SU-DHL-6 (cell line): ENCODE data around the gene IPCEF1.

Source experiments
- H2AFZ ChIP-seq: fragments of 200-600 bp; sonication (generic); 2 replicates; pipeline ENCODE4 v1.6.1; 2014; ENCODE audit warnings: low read depth, mild to moderate bottlenecking, moderate library complexity, mixed read lengths, antibody characterized with exemption, low read length; ENCODE audit not compliant: severe bottlenecking
- H3F3A ChIP-seq: fragments of 200-600 bp; shearing (Covaris generic); 2 replicates; pipeline ENCODE4 v1.6.0; 2016; ENCODE audit warnings: antibody characterized with exemption, mild to moderate bottlenecking; ENCODE audit not compliant: insufficient read depth
- H3K27ac ChIP-seq: fragments of 200-600 bp; sonication (generic); 2 replicates; pipeline ENCODE4 v1.5.1; 2016; ENCODE audit warnings: low read depth, mild to moderate bottlenecking, low read length, moderate library complexity, mixed read lengths
- H3K27me3 ChIP-seq: fragments of 200-600 bp; sonication (generic), shearing (Covaris generic); 2 replicates; pipeline ENCODE4 v1.6.0; 2014; ENCODE audit warnings: mild to moderate bottlenecking, low read length
- H3K36me3 ChIP-seq: fragments of 200-600 bp; sonication (generic); 2 replicates; pipeline ENCODE4 v1.6.1; 2014; ENCODE audit warnings: mild to moderate bottlenecking, low read length, mixed read lengths
- H3K4me2 ChIP-seq: fragments of 300-600, 200-600 bp; shearing (Covaris generic), sonication (generic); 2 replicates; pipeline ENCODE4 v1.6.0; 2014; ENCODE audit warnings: low read length, low read depth, mild to moderate bottlenecking; ENCODE audit not compliant: poor library complexity, severe bottlenecking
- H3K4me3 ChIP-seq: fragments of 200-600 bp; sonication (generic); 2 replicates; pipeline ENCODE4 v1.5.1; 2014; ENCODE audit warnings: antibody characterized with exemption, low read length, mild to moderate bottlenecking, mixed read lengths; ENCODE audit not compliant: insufficient read depth, poor library complexity, severe bottlenecking
- H3K79me2 ChIP-seq: fragments of 200-600 bp; sonication (generic); 2 replicates; pipeline ENCODE4 v1.6.1; 2014; ENCODE audit warnings: mild to moderate bottlenecking, low read length, moderate library complexity; ENCODE audit not compliant: insufficient read depth
- H3K9ac ChIP-seq: fragments of 200-600 bp; sonication (generic); 2 replicates; pipeline ENCODE4 v1.7.0; 2014; ENCODE audit warnings: mild to moderate bottlenecking, low read length
- H3K9me2 ChIP-seq: fragments of 200-600 bp; sonication (generic); replicated peaks from 2 replicates; pipeline ENCODE4 v1.6.1; 2014; ENCODE audit warnings: low read length; ENCODE audit not compliant: insufficient read depth
- H3K9me3 ChIP-seq: fragments of 200-600 bp; sonication (generic); 2 replicates; pipeline ENCODE4 v1.6.1; 2014; ENCODE audit warnings: low read length, mixed read lengths; ENCODE audit not compliant: insufficient read depth
- H4K20me1 ChIP-seq: fragments of 200-600 bp; sonication (generic); 2 replicates; pipeline ENCODE4 v1.6.1; 2014; ENCODE audit warnings: low read depth, mild to moderate bottlenecking, antibody characterized with exemption, low read length, moderate library complexity, mixed read lengths
- CTCF ChIP-seq: fragments of 200-600 bp; sonication (generic); IDR thresholded peaks from one replicate; pipeline ENCODE4 v1.5.1; 2017; ENCODE audit warnings: antibody characterized with exemption, mild to moderate bottlenecking, low read length, moderate library complexity; ENCODE audit not compliant: insufficient read depth, poor library complexity, severe bottlenecking
- EZH2phosphoT487 ChIP-seq: fragments of 200-600 bp; sonication (generic), shearing (Covaris generic); conservative IDR thresholded peaks from 2 replicates; pipeline ENCODE4 v1.6.1; 2018; ENCODE audit warnings: mild to moderate bottlenecking, antibody characterized with exemption, low read length, moderate library complexity, mixed read lengths

Gene IPCEF1

DNA sequence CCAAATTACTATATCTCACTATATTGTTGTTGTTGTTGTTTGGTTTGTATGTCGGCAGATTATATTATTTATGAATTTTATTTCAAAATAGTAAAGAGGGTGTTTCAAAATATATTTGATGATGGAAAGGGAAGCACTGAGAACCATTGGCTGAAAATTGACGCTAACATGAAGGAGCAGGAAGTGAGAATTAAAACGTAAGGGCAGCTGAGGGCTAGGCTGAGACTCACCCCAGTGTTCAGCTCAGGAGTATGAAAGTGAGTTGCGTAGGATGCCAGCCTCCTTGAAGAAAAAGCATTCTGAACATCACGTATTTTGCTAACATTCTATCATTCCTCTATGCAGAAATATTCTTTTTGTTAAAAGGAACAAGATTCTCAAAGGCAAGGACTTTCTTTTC is 10.7 kb upstream of the IPCEF1 start:
- no peak overlapping the region for H3K4me2 ChIP-seq
- no peak for TF ChIP-seq CTCF
- TF ChIP-seq EZH2phosphoT487: no peak
- no peak overlapping the region for H3K4me3 ChIP-seq
- no peaks in the 10 kb centered on the region for H3K27me3 ChIP-seq
- no peak overlapping the region for H3K27ac ChIP-seq
- no peaks in the 10 kb centered on the region for H3K9me3 ChIP-seq
- H2AFZ ChIP-seq: no peak overlapping the region
- H3K9ac ChIP-seq: no peak overlapping the region
- H3K36me3 ChIP-seq: no peaks in the 10 kb centered on the region
- no peaks in the 10 kb centered on the region for H3K79me2 ChIP-seq
- H3F3A ChIP-seq: no peaks in the 10 kb centered on the region
- no peaks in the 10 kb centered on the region for H3K9me2 ChIP-seq
- H4K20me1 ChIP-seq: no peaks in the 10 kb centered on the region

- Histone ChIP-seq H3K36me3 (no peaks in the 10 kb centered on the region), H3K9ac (no peak overlapping the region), H3K4me2 (no peak overlapping the region), H3K79me2 (no peaks in the 10 kb centered on the region), H3K9me2 (no peaks in the 10 kb centered on the region), H4K20me1 (no peaks in the 10 kb centered on the region), H2AFZ (no peak overlapping the region), H3K4me3 (no peak overlapping the region), H3F3A (no peaks in the 10 kb centered on the region), H3K27me3 (no peaks in the 10 kb centered on the region), H3K27ac (no peak overlapping the region), H3K9me3 (no peaks in the 10 kb centered on the region)
- TF ChIP-seq CTCF: no peak
- no peak for TF ChIP-seq EZH2phosphoT487
Observed at GRCh38 chr6:154363821-154364220, 7.2 kb upstream of the IPCEF1 start.

DNA sequence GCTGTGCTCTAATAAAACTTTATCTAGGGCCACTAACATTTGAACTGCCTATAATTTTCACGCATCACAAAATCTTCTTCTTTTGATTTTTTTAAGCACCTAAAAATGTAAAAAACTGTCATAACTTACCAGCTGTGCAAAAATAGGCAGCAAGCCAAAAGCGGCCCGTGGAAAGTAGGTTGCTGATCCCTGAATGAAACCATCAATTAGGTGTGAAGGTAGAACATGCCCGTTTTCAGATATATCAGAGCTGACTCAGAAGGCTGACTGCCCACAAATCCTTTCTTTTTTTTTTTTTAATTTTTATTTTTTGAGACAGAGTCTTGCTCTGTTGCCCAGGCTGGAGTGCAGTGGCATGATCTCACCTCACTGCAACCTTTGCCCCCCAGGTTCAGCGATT is 4.9 kb upstream of the IPCEF1 start:
- TF ChIP-seq CTCF: no peak
- TF ChIP-seq EZH2phosphoT487: no peak
- H3K27ac ChIP-seq: no peak overlapping the region

More for the DNA sequence above, 4.9 kb upstream of the IPCEF1 start:
- Histone ChIP-seq H2AFZ (no peak overlapping the region), H3F3A (no peaks in the 10 kb centered on the region), H3K36me3 (no peaks in the 10 kb centered on the region), H3K9me2 (no peaks in the 10 kb centered on the region), H3K4me3 (no peak overlapping the region), H4K20me1 (no peaks in the 10 kb centered on the region), H3K79me2 (no peaks in the 10 kb centered on the region), H3K9ac (no peak overlapping the region), H3K9me3 (no peaks in the 10 kb centered on the region), H3K27me3 (0 out of 2 replicates have a peak, but pooled peaks cover 4% of the 10 kb centered on the region), H3K4me2 (no peak overlapping the region)
